Measurements from ENCODE around the gene LRRK1. TPM values are rescaled to one million over a fixed set of nuclear protein-coding genes. Genes with fewer than 3 reads are reported as not detected.

Gene LRRK1
- total and polyA plus RNA-seq, 11 donors, result 1.3 to 12.7 (median 2.1) TPM

DNA sequence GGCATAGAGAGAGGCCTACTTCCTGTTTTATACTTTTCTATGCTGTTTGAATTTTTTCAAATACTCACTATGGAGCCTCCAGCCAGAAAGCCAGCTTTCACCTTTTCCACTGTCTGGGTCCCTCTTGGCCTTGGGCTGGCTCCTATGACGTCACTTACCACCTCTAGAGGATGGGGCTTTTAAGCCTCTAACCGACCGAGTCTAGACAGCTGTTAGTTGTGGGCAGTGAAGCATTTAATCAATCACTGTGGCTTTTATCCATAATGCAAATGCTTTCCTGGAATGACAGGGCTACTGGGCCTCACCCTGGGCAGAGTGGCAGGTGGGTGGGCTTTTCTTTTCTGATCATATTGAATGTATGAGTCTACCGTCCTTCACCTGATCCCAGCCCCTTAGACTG, 61.9 kb downstream of the LRRK1 start:
- TF ChIP-seq POLR2A (IDR thresholded peaks at IDR 0.05), result no peak
- TF ChIP-seq, protein P1, sequence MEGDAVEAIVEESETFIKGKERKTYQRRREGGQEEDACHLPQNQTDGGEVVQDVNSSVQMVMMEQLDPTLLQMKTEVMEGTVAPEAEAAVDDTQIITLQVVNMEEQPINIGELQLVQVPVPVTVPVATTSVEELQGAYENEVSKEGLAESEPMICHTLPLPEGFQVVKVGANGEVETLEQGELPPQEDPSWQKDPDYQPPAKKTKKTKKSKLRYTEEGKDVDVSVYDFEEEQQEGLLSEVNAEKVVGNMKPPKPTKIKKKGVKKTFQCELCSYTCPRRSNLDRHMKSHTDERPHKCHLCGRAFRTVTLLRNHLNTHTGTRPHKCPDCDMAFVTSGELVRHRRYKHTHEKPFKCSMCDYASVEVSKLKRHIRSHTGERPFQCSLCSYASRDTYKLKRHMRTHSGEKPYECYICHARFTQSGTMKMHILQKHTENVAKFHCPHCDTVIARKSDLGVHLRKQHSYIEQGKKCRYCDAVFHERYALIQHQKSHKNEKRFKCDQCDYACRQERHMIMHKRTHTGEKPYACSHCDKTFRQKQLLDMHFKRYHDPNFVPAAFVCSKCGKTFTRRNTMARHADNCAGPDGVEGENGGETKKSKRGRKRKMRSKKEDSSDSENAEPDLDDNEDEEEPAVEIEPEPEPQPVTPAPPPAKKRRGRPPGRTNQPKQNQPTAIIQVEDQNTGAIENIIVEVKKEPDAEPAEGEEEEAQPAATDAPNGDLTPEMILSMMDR (IDR thresholded peaks at IDR 0.05), result no peak
- DNase-seq, result no peak

DNA sequence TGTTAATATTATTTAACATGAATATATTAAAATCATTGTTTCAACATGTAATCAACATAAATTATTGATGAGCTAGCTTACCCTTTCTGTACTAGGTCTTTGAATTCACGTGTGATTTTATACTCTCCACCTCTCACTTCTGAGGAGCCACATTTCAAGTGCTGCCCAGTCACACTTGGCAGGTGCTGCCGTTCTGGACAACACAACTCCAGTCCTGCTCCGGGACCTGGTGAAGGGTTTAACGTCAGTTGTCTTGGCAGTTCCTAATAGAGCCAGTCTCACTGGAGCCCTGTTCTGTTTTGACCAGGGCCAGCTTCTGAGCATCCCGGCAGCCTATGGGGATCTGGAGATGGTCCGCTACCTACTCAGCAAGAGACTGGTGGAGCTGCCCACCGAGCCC, 64.1 kb downstream of the LRRK1 start:
- Histone ChIP-seq H3K36me3 (peaks cover 0 to 17% (median 0%) of the 10 kb centered on the region in 9 donors), H3K4me1 (no peaks in the 10 kb centered on the region), H3K27ac (no peak overlapping the region), H3K4me3 (no peak overlapping the region), H3K9me3 (peaks cover 0 to 13% (median 0%) of the 10 kb centered on the region in 12 donors), H3K27me3 (no peaks in the 10 kb centered on the region)
- intact Hi-C loops (cut with DNase I), result loop anchor here in 1 of 10 donors (5.0 kb wide), 1 partner anchor 51 kb away; no protein-coding TSS in a partner anchor
- ATAC-seq, result no peak
- 73 to 81% (median 75%) methylated on average over 6 to 7 of the region's 7 CpGs for WGBS, 4 donors
- TF ChIP-seq POLR2A (IDR thresholded peaks at IDR 0.05), result no peak
- TF ChIP-seq, protein P1 (IDR thresholded peaks at IDR 0.05), result no peak
- DNase-seq, result no peak

More for the DNA sequence above, 61.9 kb downstream of the LRRK1 start:
- Histone ChIP-seq H3K27ac (no peak overlapping the region), H3K9me3 (peaks cover 0 to 13% (median 0%) of the 10 kb centered on the region in 12 donors), H3K27me3 (peaks cover 0 to 7% (median 0%) of the 10 kb centered on the region in 9 donors), H3K4me3 (no peak overlapping the region), H3K4me1 (no peaks in the 10 kb centered on the region), H3K36me3 (peaks cover 0 to 10% (median 0%) of the 10 kb centered on the region in 9 donors)
- WGBS, 4 donors, result 84 to 90% (median 88%) methylated on average over 4 of the region's 4 CpGs
- ATAC-seq, result no peak
- intact Hi-C loops (cut with DNase I), result loop anchor here in 1 of 10 donors (5.0 kb wide), 1 partner anchor 49 kb away; no protein-coding TSS in a partner anchor

DNA sequence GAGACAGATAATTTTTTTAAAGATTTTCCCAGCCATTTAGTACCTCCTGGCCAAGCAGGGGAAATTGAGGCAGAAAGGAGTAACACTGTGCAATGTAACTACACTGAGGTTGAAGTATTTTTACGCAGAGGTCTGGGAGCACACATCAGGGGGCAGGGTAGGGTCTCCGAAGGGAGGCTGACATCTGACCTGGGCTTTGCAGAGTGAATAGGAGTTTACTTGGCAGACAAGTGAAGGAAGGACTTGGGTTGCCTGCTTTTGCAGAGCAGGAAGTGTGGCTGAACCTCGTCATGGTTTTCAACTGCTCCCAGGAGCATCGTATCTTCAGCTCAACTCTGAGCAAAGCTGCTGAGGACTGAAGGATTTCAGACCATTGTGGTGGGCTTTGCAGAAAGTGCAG, 66.2 kb downstream of the LRRK1 start:
- peaks cover 0 to 21% (median 0%) of the 10 kb centered on the region in 9 donors for H3K36me3 ChIP-seq
- ATAC-seq, result no peak
- H3K9me3 ChIP-seq, result peaks cover 0 to 4% (median 0%) of the 10 kb centered on the region in 12 donors
- TF ChIP-seq POLR2A (IDR thresholded peaks at IDR 0.05), result no peak
- TF ChIP-seq, protein P1 (IDR thresholded peaks at IDR 0.05), result no peak
- no peak overlapping the region for H3K27ac ChIP-seq
- no peak overlapping the region for H3K4me3 ChIP-seq
- no peaks in the 10 kb centered on the region for H3K4me1 ChIP-seq
- DNase-seq, result no peak
- H3K27me3 ChIP-seq, result no peaks in the 10 kb centered on the region
- intact Hi-C loops (cut with DNase I), result no loop called here
- 77 to 84% (median 81%) methylated on average over 4 of the region's 4 CpGs for WGBS, 4 donors

DNA sequence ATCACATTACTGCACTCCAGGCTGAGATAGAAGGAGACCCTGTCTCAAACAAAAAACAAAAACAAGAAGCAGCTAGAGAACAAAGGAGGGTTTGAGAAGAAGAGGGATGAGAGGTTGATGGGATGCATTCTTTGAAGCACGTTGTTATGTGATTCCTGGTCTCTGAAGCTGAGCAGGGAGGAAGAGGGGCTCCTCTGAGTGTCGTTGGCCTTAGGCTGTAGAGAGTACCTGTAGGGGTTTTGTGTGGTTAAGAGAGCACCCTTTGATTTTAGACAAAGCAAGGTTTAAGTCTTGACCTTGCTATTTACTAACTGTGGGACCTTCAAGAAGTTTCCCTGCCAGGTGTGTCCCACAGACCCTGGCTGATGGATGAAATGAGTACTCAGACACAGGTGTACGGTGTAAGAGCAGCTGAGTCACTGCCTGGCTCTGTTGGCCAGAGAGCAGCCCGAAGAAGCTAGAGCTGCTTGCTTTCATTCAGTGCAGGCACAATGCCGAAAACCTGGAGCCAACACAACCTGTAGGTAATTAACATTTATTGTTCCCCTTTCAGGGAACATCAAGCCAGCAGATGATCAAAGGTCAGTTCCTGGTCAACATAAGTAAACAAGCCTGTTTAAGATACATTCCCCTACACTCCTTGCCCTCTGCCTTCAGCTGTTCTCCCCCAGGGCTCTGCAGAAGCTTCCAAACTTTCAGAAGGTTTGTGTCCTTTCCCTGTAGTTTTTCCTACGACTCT, 67.2 kb downstream of the LRRK1 start:
- peaks cover 0 to 4% (median 0%) of the 10 kb centered on the region in 12 donors for H3K9me3 ChIP-seq
- no peaks in the 10 kb centered on the region for H3K27me3 ChIP-seq
- WGBS, 4 donors, result 58 to 78% (median 70%) methylated on average over 6 of the region's 6 CpGs
- no peak for ATAC-seq
- TF ChIP-seq, protein P1 (IDR thresholded peaks at IDR 0.05), result no peak
- no peak for TF ChIP-seq POLR2A (IDR thresholded peaks at IDR 0.05)
- no peak for DNase-seq
- intact Hi-C loops (cut with DNase I), result no loop called here
- H3K36me3 ChIP-seq, result peaks cover 0 to 21% (median 0%) of the 10 kb centered on the region in 9 donors
- peak overlapping the region in 2 of 12 donors; percentile 39 to 44 for H3K27ac ChIP-seq
- H3K4me1 ChIP-seq, result no peaks in the 10 kb centered on the region
- no peak overlapping the region for H3K4me3 ChIP-seq
